ENCODE data around the gene BPIFB2. TPM values are rescaled to one million over a fixed set of nuclear protein-coding genes. Genes with fewer than 3 reads are reported as not detected.

The BPIFB2 gene
- polyA plus RNA-seq, 1 donor (not counting 4 experiments of a cell fraction or from before 2014, with no cell fraction given) = not detected

- Histone ChIP-seq H3K27me3 (ENCODE audit: control insufficient read depth, extremely low read depth, insufficient read depth, low read length) (no peaks in the 10 kb centered on the region), H3K9ac (ENCODE audit: control insufficient read depth, extremely low read depth, insufficient read depth, low read length) (no peak overlapping the region), H3K27ac (ENCODE audit: control insufficient read depth, insufficient read depth, low read length) (no peak overlapping the region), H3K4me1 (ENCODE audit: control insufficient read depth, extremely low read depth, insufficient read depth, low read length) (no peaks in the 10 kb centered on the region), H4K20me1 (ENCODE audit: control insufficient read depth, extremely low read depth, insufficient read depth, low read length) (no peaks in the 10 kb centered on the region), H3K9me1 (ENCODE audit: control insufficient read depth, extremely low read depth, insufficient read depth, low read length) (no peaks in the 10 kb centered on the region), H3K4me2 (ENCODE audit: control insufficient read depth, extremely low read depth, insufficient read depth, low read depth, low read length) (no peak overlapping the region), H3K4me3 (ENCODE audit: control insufficient read depth in 2 of 3, extremely low read depth in 1 of 3, insufficient read depth in 2 of 3, low read depth in 1 of 3, low read length in 3 of 3) (no peak overlapping the region), H3K36me3 (ENCODE audit: control insufficient read depth in 2 of 2, extremely low read depth in 1 of 2, insufficient read depth in 2 of 2, low read length in 2 of 2) (no peaks in the 10 kb centered on the region), H3K9me3 (ENCODE audit: control insufficient read depth, low read depth, low read length) (no peaks in the 10 kb centered on the region), H3K79me2 (ENCODE audit: control insufficient read depth, insufficient read depth, low read length) (no peaks in the 10 kb centered on the region), H2AFZ (ENCODE audit: control insufficient read depth, low read length) (no peak overlapping the region)
- FAIRE-seq = no peak
- no peak for TF ChIP-seq EZH2 (IDR thresholded peaks at IDR 0.05; ENCODE audit: low read length)
- TF ChIP-seq, protein P1, sequence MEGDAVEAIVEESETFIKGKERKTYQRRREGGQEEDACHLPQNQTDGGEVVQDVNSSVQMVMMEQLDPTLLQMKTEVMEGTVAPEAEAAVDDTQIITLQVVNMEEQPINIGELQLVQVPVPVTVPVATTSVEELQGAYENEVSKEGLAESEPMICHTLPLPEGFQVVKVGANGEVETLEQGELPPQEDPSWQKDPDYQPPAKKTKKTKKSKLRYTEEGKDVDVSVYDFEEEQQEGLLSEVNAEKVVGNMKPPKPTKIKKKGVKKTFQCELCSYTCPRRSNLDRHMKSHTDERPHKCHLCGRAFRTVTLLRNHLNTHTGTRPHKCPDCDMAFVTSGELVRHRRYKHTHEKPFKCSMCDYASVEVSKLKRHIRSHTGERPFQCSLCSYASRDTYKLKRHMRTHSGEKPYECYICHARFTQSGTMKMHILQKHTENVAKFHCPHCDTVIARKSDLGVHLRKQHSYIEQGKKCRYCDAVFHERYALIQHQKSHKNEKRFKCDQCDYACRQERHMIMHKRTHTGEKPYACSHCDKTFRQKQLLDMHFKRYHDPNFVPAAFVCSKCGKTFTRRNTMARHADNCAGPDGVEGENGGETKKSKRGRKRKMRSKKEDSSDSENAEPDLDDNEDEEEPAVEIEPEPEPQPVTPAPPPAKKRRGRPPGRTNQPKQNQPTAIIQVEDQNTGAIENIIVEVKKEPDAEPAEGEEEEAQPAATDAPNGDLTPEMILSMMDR (optimal IDR thresholded peaks at IDR 0.05 in 1 of 3, IDR thresholded peaks at IDR 0.05 in 1 of 3, conservative IDR thresholded peaks at IDR 0.05 in 1 of 3; ENCODE audit: extremely low read depth in 1 of 3, insufficient read depth in 2 of 3, low read length in 3 of 3) = no peak
- no peak for DNase-seq (ENCODE audit: low read depth, low spot score)
- dilution Hi-C loops (cut with MboI; ENCODE audit: extremely low pct_ligation_motif_present, low sequenced_read_pairs) = no loop called here
Observed at GRCh38 chr20:32969356-32970114, 38.0 kb upstream of the BPIFB2 start.

- TF ChIP-seq, protein P1 (optimal IDR thresholded peaks at IDR 0.05 in 1 of 3, IDR thresholded peaks at IDR 0.05 in 1 of 3, conservative IDR thresholded peaks at IDR 0.05 in 1 of 3; ENCODE audit: extremely low read depth in 1 of 3, insufficient read depth in 2 of 3, low read length in 3 of 3) = no peak
- TF ChIP-seq EZH2 (IDR thresholded peaks at IDR 0.05; ENCODE audit: low read length) = no peak
- Histone ChIP-seq H3K79me2 (ENCODE audit: control insufficient read depth, insufficient read depth, low read length) (no peaks in the 10 kb centered on the region), H3K4me2 (ENCODE audit: control insufficient read depth, extremely low read depth, insufficient read depth, low read depth, low read length) (no peak overlapping the region), H3K9me1 (ENCODE audit: control insufficient read depth, extremely low read depth, insufficient read depth, low read length) (no peaks in the 10 kb centered on the region), H3K27me3 (ENCODE audit: control insufficient read depth, extremely low read depth, insufficient read depth, low read length) (no peaks in the 10 kb centered on the region), H3K9me3 (ENCODE audit: control insufficient read depth, low read depth, low read length) (no peaks in the 10 kb centered on the region), H4K20me1 (ENCODE audit: control insufficient read depth, extremely low read depth, insufficient read depth, low read length) (no peaks in the 10 kb centered on the region), H3K9ac (ENCODE audit: control insufficient read depth, extremely low read depth, insufficient read depth, low read length) (no peak overlapping the region), H3K4me3 (ENCODE audit: control insufficient read depth in 2 of 3, extremely low read depth in 1 of 3, insufficient read depth in 2 of 3, low read depth in 1 of 3, low read length in 3 of 3) (no peak overlapping the region), H2AFZ (ENCODE audit: control insufficient read depth, low read length) (no peak overlapping the region), H3K36me3 (ENCODE audit: control insufficient read depth in 2 of 2, extremely low read depth in 1 of 2, insufficient read depth in 2 of 2, low read length in 2 of 2) (no peaks in the 10 kb centered on the region), H3K27ac (ENCODE audit: control insufficient read depth, insufficient read depth, low read length) (no peak overlapping the region), H3K4me1 (ENCODE audit: control insufficient read depth, extremely low read depth, insufficient read depth, low read length) (no peaks in the 10 kb centered on the region)
- no peak for FAIRE-seq
- dilution Hi-C loops (cut with MboI; ENCODE audit: extremely low pct_ligation_motif_present, low sequenced_read_pairs) = no loop called here
- no peak for DNase-seq (ENCODE audit: low read depth, low spot score)
Observed at GRCh38 chr20:32970115-32970972, 37.2 kb upstream of the BPIFB2 start.

Measured in keratinocyte (primary cell).